ENCODE data around the gene PSAT1. TPM values are rescaled to one million over a fixed set of nuclear protein-coding genes. Genes with fewer than 3 reads are reported as not detected.

PSAT1 gene
- total and polyA plus RNA-seq, 4 donors: 4.0 to 48.4 (median 11.1) TPM

DNA sequence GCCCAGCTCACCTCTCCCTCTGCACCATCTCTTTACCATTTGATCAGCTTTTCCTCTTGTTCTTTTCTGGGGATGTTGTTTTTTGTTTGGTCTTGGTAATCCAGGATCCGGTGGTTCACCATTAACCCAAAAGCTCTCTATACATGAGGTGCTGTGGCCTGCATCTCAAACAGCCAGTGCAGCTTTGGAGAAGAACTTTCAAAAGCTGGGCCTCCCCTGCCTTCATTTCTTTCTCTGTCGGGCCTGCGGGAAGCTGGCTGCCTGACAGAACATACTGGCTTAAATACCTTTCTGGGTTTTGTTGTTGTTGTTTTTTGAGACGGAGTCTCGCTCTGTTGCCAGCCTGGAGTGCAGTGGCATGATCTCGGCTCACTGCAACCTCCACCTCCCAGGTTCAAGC lies 12.1 kb downstream of the PSAT1 start:
- TF ChIP-seq, protein P1, sequence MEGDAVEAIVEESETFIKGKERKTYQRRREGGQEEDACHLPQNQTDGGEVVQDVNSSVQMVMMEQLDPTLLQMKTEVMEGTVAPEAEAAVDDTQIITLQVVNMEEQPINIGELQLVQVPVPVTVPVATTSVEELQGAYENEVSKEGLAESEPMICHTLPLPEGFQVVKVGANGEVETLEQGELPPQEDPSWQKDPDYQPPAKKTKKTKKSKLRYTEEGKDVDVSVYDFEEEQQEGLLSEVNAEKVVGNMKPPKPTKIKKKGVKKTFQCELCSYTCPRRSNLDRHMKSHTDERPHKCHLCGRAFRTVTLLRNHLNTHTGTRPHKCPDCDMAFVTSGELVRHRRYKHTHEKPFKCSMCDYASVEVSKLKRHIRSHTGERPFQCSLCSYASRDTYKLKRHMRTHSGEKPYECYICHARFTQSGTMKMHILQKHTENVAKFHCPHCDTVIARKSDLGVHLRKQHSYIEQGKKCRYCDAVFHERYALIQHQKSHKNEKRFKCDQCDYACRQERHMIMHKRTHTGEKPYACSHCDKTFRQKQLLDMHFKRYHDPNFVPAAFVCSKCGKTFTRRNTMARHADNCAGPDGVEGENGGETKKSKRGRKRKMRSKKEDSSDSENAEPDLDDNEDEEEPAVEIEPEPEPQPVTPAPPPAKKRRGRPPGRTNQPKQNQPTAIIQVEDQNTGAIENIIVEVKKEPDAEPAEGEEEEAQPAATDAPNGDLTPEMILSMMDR (IDR thresholded peaks at IDR 0.05; ENCODE audit: control extremely low read depth, extremely low read depth): no peak
- no peak overlapping the region for H3K4me3 ChIP-seq
- WGBS, 2 donors: 95 to 97% methylated on average over 6 of the region's 6 CpGs
- H3K27ac ChIP-seq (ENCODE audit: low read depth in 1 of 2, low read length in 1 of 2): no peak overlapping the region
- H3K9ac ChIP-seq (ENCODE audit: insufficient read depth in 1 of 2, low read length in 2 of 2): no peak overlapping the region
- no peaks in the 10 kb centered on the region for H3K27me3 ChIP-seq (ENCODE audit: control insufficient read depth in 3 of 3, insufficient read depth in 3 of 3, low read length in 2 of 3)
- no peaks in the 10 kb centered on the region for H3K9me3 ChIP-seq (ENCODE audit: control insufficient read depth in 4 of 4, insufficient read depth in 3 of 4, low read length in 3 of 4)
- ATAC-seq (ENCODE audit: insufficient read depth, low FRiP score) (no peak), DNase-seq (no peak)
- no peaks in the 10 kb centered on the region for H3K4me1 ChIP-seq (ENCODE audit: control insufficient read depth in 5 of 5, insufficient read depth in 5 of 5, low read length in 5 of 5)
- H3K36me3 ChIP-seq (ENCODE audit: control insufficient read depth in 4 of 4, insufficient read depth in 4 of 4, low read length in 4 of 4): no peaks in the 10 kb centered on the region

DNA sequence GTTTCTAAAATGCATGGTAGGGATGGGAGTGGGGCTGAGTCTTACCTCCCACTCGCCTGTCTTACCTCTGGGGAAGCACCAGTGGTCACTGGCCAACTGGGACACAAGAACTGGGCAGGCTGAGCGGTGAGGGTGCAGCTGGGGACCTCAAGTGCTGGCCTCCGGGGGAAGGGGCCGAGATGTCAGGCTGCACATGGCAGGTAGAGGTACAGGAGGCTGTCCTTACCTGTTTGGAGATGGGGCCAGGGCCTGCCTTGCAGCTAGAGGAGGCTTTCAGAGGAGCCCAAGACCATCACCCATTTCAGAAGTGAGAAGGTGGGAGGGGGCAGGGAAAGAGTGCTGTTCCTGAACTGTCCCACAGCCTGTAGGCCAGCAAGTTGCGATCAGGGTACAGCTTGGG lies 14.2 kb downstream of the PSAT1 start:
- WGBS, 2 donors: 97 to 98% methylated on average over 5 of the region's 5 CpGs
- ATAC-seq (ENCODE audit: insufficient read depth, low FRiP score): no peak
- TF ChIP-seq, protein P1 (IDR thresholded peaks at IDR 0.05; ENCODE audit: control extremely low read depth, extremely low read depth): no peak

DNA sequence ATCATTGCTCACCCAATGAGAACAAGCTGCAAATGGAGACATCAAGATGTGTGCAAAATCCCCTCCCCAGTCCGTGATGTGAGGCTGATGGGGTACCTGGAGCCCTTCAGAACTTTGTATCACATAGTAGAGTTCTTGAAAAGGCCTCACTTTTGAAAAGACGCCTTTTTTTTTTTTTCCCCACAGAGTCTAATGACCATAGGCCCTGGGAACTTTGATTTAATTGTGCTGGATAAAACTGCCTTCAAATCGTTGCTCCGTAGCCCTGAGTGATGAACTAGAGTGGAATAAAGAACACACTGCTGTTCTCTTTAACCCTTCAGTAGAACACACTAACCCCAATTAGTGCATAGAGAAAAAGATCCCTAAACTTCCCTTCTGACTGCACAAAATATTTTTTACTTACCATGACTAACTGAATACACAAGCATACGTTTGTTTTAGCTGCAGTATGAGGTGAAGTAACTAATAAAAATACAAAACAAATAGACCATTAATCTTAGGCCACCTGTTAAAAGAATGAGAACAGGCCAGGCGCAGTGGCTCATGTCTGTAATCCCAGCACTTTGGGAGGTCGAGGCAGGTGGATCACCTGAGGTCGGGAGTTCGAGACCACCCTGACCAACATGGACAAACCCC lies 15.1 kb downstream of the PSAT1 start:
- H3K36me3 ChIP-seq (ENCODE audit: control insufficient read depth in 4 of 4, insufficient read depth in 4 of 4, low read length in 4 of 4): peaks cover 0 to 1% (median 0%) of the 10 kb centered on the region in 4 donors
- ATAC-seq (ENCODE audit: insufficient read depth, low FRiP score): no peak

More for the DNA sequence above, 14.2 kb downstream of the PSAT1 start:
- no peak overlapping the region for H3K9ac ChIP-seq (ENCODE audit: insufficient read depth in 1 of 2, low read length in 2 of 2)
- H3K4me3 ChIP-seq: no peak overlapping the region
- H3K4me1 ChIP-seq (ENCODE audit: control insufficient read depth in 5 of 5, insufficient read depth in 5 of 5, low read length in 5 of 5): no peaks in the 10 kb centered on the region
- no peaks in the 10 kb centered on the region for H3K36me3 ChIP-seq (ENCODE audit: control insufficient read depth in 4 of 4, insufficient read depth in 4 of 4, low read length in 4 of 4)
- H3K27ac ChIP-seq (ENCODE audit: low read depth in 1 of 2, low read length in 1 of 2): no peak overlapping the region
- DNase-seq: no peak
- H3K27me3 ChIP-seq (ENCODE audit: control insufficient read depth in 3 of 3, insufficient read depth in 3 of 3, low read length in 2 of 3): no peaks in the 10 kb centered on the region
- peaks cover 0 to 3% (median 0%) of the 10 kb centered on the region in 4 donors for H3K9me3 ChIP-seq (ENCODE audit: control insufficient read depth in 4 of 4, insufficient read depth in 3 of 4, low read length in 3 of 4)

More for the DNA sequence above, 15.1 kb downstream of the PSAT1 start:
- Histone ChIP-seq H3K4me1 (ENCODE audit: control insufficient read depth in 5 of 5, insufficient read depth in 5 of 5, low read length in 5 of 5) (no peaks in the 10 kb centered on the region), H3K9me3 (ENCODE audit: control insufficient read depth in 4 of 4, insufficient read depth in 3 of 4, low read length in 3 of 4) (peaks cover 0 to 3% (median 0%) of the 10 kb centered on the region in 4 donors), H3K27ac (ENCODE audit: low read depth in 1 of 2, low read length in 1 of 2) (no peak overlapping the region), H3K4me3 (no peak overlapping the region), H3K9ac (ENCODE audit: insufficient read depth in 1 of 2, low read length in 2 of 2) (no peak overlapping the region), H3K27me3 (ENCODE audit: control insufficient read depth in 3 of 3, insufficient read depth in 3 of 3, low read length in 2 of 3) (no peaks in the 10 kb centered on the region)
- 85 to 93% methylated on average over 9 of the region's 9 CpGs for WGBS, 2 donors
- DNase-seq: no peak
- TF ChIP-seq, protein P1 (IDR thresholded peaks at IDR 0.05; ENCODE audit: control extremely low read depth, extremely low read depth): no peak
